HG02840 (cell line): ENCODE data around the gene AHCYL2.
"Not testable (repeated sequence)": the region's sequence is repeated elsewhere in the genome, so short reads cannot be mapped to it uniquely, and the experiment has no call there.

Experiments
- ATAC-seq: cut with Tn5 transposase; IDR thresholded peaks from one replicate; pipeline ENCODE4 v1.9.1; 2021; ENCODE audit warnings: mild to moderate bottlenecking, moderate library complexity, moderate number of reproducible peaks; ENCODE audit not compliant: unreplicated experiment, low FRiP score

The AHCYL2 gene

GRCh38 chr7:129240119-129240820, 15.4 kb downstream of the AHCYL2 start:
- no peak for ATAC-seq

GRCh38 chr7:129244220-129244619, 19.4 kb downstream of the AHCYL2 start:
- no peak for ATAC-seq

GRCh38 chr7:129245533-129245932, 20.7 kb downstream of the AHCYL2 start:
- no peak for ATAC-seq

- ATAC-seq, result no peak
Observed at GRCh38 chr7:129247087-129247486, 22.3 kb downstream of the AHCYL2 start.

GRCh38 chr7:129252128-129252527, 27.3 kb downstream of the AHCYL2 start:
- no peak for ATAC-seq

GRCh38 chr7:129252603-129253002, 27.8 kb downstream of the AHCYL2 start:
- ATAC-seq, result not testable (repeated sequence)

- ATAC-seq, result no peak
Observed at GRCh38 chr7:129255800-129256199, 31.0 kb downstream of the AHCYL2 start.

GRCh38 chr7:129256221-129256620, 31.4 kb downstream of the AHCYL2 start:
- ATAC-seq, result no peak

- no peak for ATAC-seq
Observed at GRCh38 chr7:129257168-129257567, 32.3 kb downstream of the AHCYL2 start.

GRCh38 chr7:129258649-129259389, 34.0 kb downstream of the AHCYL2 start:
- ATAC-seq, result no peak

- ATAC-seq, result no peak
Observed at GRCh38 chr7:129262324-129262723, 37.5 kb downstream of the AHCYL2 start.

GRCh38 chr7:129263168-129263567, 38.3 kb downstream of the AHCYL2 start:
- ATAC-seq, result no peak

- no peak for ATAC-seq
Observed at GRCh38 chr7:129264534-129264933, 39.7 kb downstream of the AHCYL2 start.

- no peak for ATAC-seq
Observed at GRCh38 chr7:129265328-129265727, 40.5 kb downstream of the AHCYL2 start.

- no peak for ATAC-seq
Observed at GRCh38 chr7:129266181-129266580, 41.4 kb downstream of the AHCYL2 start.

GRCh38 chr7:129270077-129270476, 45.2 kb downstream of the AHCYL2 start:
- no peak for ATAC-seq

GRCh38 chr7:129271500-129272355, 46.9 kb downstream of the AHCYL2 start:
- ATAC-seq, result no peak

GRCh38 chr7:129273936-129274335, 49.1 kb downstream of the AHCYL2 start:
- ATAC-seq, result no peak

- ATAC-seq, result no peak
Observed at GRCh38 chr7:129277629-129278028, 52.8 kb downstream of the AHCYL2 start.

GRCh38 chr7:129278688-129279087, 53.9 kb downstream of the AHCYL2 start:
- no peak for ATAC-seq

- no peak for ATAC-seq
Observed at GRCh38 chr7:129279757-129280156, 54.9 kb downstream of the AHCYL2 start.
